A673 (cell line): ENCODE measurements around the gene OTOGL. TPM values are rescaled to one million over a fixed set of nuclear protein-coding genes. Genes with fewer than 3 reads are reported as not detected.

Experiments used
- Bru-seq: library from RNA; stranded (reverse); fragments of 400-500 nt; gene quantifications from one replicate; lab custom pipeline; 2021; lab: Mats Ljungman, UMichigan
- BruChase-seq, 2 experiments: library from RNA; stranded (reverse); fragments of 400-500 nt; gene quantifications; one replicate each; lab custom pipeline; 2021; lab: Mats Ljungman, UMichigan
- BruUV-seq: library from RNA; stranded (reverse); fragments of 400-500 nt; replicated peaks from 2 replicates; lab custom pipeline; 2021; lab: Mats Ljungman, UMichigan
- CTCF ChIA-PET: fragments of 300-600 bp; sonication (Branson Sonifier 250); formaldehyde crosslinking; loops from one replicate; lab custom pipeline; 2022; ENCODE audit warnings: antibody characterized with exemption; lab: Charles Lee
- POLR2A ChIA-PET: fragments of 300-600 bp; sonication (Branson Sonifier 250); formaldehyde crosslinking; loops from one replicate; lab custom pipeline; 2022; ENCODE audit warnings: antibody characterized with exemption; ENCODE audit not compliant: low non-redundant PET; lab: Charles Lee
- DNase-seq: peaks from one replicate; pipeline ENCODE4 v3.0.0-alpha.2; 2015; ENCODE audit warnings: low spot score
- H3K27ac ChIP-seq: fragments of 200-600 bp; sonication (generic); 2 replicates; pipeline ENCODE4 v1.5.1; 2016; ENCODE audit warnings: mixed run types, low read depth, mild to moderate bottlenecking, mixed read lengths, antibody characterized with exemption, low read length; ENCODE audit not compliant: poor library complexity, severe bottlenecking
- H3K27me3 ChIP-seq: fragments of 200-600 bp; sonication (generic); replicated peaks from 2 replicates; pipeline ENCODE4 v1.6.1; 2017; ENCODE audit warnings: mixed run types, low read depth, mild to moderate bottlenecking, mixed read lengths, antibody characterized with exemption, low read length; ENCODE audit not compliant: insufficient read depth, poor library complexity
- H3K36me3 ChIP-seq: fragments of 200-600 bp; sonication (generic); 2 replicates; pipeline ENCODE4 v1.6.1; 2016; ENCODE audit warnings: mixed run types, mild to moderate bottlenecking, mixed read lengths, antibody characterized with exemption, low read length; ENCODE audit not compliant: insufficient read depth, poor library complexity, severe bottlenecking
- H3K4me1 ChIP-seq: fragments of 200-600 bp; sonication (generic); 2 replicates; pipeline ENCODE4 v1.6.1; 2017; ENCODE audit warnings: mixed run types, mild to moderate bottlenecking, mixed read lengths, antibody characterized with exemption, low read length; ENCODE audit not compliant: insufficient read depth, poor library complexity, severe bottlenecking
- H3K4me3 ChIP-seq: fragments of 200-600 bp; sonication (generic); 2 replicates; pipeline ENCODE4 v1.5.1; 2016; ENCODE audit warnings: low read depth, mixed run types, mild to moderate bottlenecking, mixed read lengths, low read length; ENCODE audit not compliant: poor library complexity, severe bottlenecking
- H3K9me3 ChIP-seq: fragments of 200-600 bp; sonication (generic); 2 replicates; pipeline ENCODE4 v1.6.1; 2016; ENCODE audit warnings: mixed run types, low read depth, mild to moderate bottlenecking, mixed read lengths, antibody characterized with exemption, low read length; ENCODE audit not compliant: poor library complexity, severe bottlenecking
- CTCF ChIP-seq: fragments of 300-800, 200-600 bp; sonication (generic); conservative IDR thresholded peaks from 2 replicates; pipeline ENCODE4 v1.5.1; 2017; ENCODE audit warnings: low read depth, mild to moderate bottlenecking, antibody characterized with exemption, low read length, moderate library complexity, mixed read lengths
- EZH2 ChIP-seq: fragments of 200-600 bp; sonication (generic); IDR thresholded peaks from 2 replicates; pipeline ENCODE4 v1.6.1; 2017; ENCODE audit warnings: borderline replicate concordance, low read depth, mild to moderate bottlenecking, mixed read lengths, antibody characterized with exemption, low read length; ENCODE audit not compliant: poor library complexity, severe bottlenecking
- intact Hi-C: fragments of 100-400 bp; cut with micrococcal nuclease; formaldehyde crosslinking; loops from one replicate; pipeline ENCODE4 v1.10.0; 2022; ENCODE audit not compliant: unreplicated experiment
- long read RNA-seq: library from polyadenylated mRNA; stranded (forward); transcript quantifications from one replicate; pipeline ENCODE4 v2.0.0, GENCODE V29; 2022
- total RNA-seq: library from RNA; stranded (reverse); gene quantifications from 2 replicates; pipeline ENCODE4 v1.2.3, GENCODE V29; 2021

The OTOGL gene
- total RNA-seq (0.26 and 0.73 TPM in 2 replicates), Bru-seq, nascent RNA (percentile 17 among the genes with signal in this experiment), BruChase-seq, experiment 1, labeled RNA remaining after a 2-hour chase (percentile 16 among the genes with signal in this experiment), BruChase-seq, experiment 2, labeled RNA remaining after a 6-hour chase (percentile 17 among the genes with signal in this experiment)
- long read RNA-seq, result 0 reads

- Histone ChIP-seq H3K4me1 (no peaks in the 10 kb centered on the region), H3K36me3 (no peaks in the 10 kb centered on the region), H3K27ac (no peak within 1 kb of the TSS), H3K4me3 (no peak within 1 kb of the TSS), H3K9me3 (no peaks in the 10 kb centered on the region), H3K27me3 (no peaks in the 10 kb centered on the region)
- intact Hi-C loops, result no loop called here
- CTCF ChIA-PET, result no interaction called here
- no TSS peak for BruUV-seq
- POLR2A ChIA-PET, result no interaction called here
- TF ChIP-seq EZH2 (no peak), CTCF (no peak)
- DNase-seq, result no peak
Measured at GRCh38 chr12:80099259-80099658, at the start of gene OTOGL. TSS of gene OTOGL (plus strand) at chr12:80099537. CDS start at chr12:80209432, 109,895 bp downstream.

- CTCF ChIA-PET, result no interaction called here
- Histone ChIP-seq H3K27me3 (no peaks in the 10 kb centered on the region), H3K27ac (no peak overlapping the region), H3K9me3 (no peaks in the 10 kb centered on the region), H3K4me3 (no peak overlapping the region), H3K4me1 (no peaks in the 10 kb centered on the region), H3K36me3 (no peaks in the 10 kb centered on the region)
- intact Hi-C loops, result no loop called here
- POLR2A ChIA-PET, result no interaction called here
- no peak for DNase-seq
- TF ChIP-seq EZH2 (no peak), CTCF (no peak)
- BruUV-seq, result no TSS peak
Measured at GRCh38 chr12:80050236-80050635, 49.1 kb upstream of the OTOGL start.

GRCh38 chr12:80053051-80053790 is 46.1 kb upstream of the OTOGL start:
- Histone ChIP-seq H3K27me3 (no peaks in the 10 kb centered on the region), H3K4me1 (no peaks in the 10 kb centered on the region), H3K36me3 (no peaks in the 10 kb centered on the region), H3K4me3 (no peak overlapping the region), H3K9me3 (no peaks in the 10 kb centered on the region), H3K27ac (no peak overlapping the region)
- TF ChIP-seq CTCF, result no peak
- TF ChIP-seq EZH2, result no peak
- no TSS peak for BruUV-seq
- no peak for DNase-seq
- POLR2A ChIA-PET, result no interaction called here
- intact Hi-C loops, result no loop called here
- CTCF ChIA-PET, result no interaction called here
